Gastrocnemius medialis (tissue), 4 donors: ENCODE results near the gene HES7.

Experiments used
- POLR2A ChIP-seq, 2 donors: fragments of 450-650 bp; IDR thresholded peaks; one replicate each; pipeline ENCODE4 v1.6.1; 2017; ENCODE audit warnings: antibody characterized with exemption in 2 of 2, mild to moderate bottlenecking in 2 of 2, moderate library complexity in 2 of 2
- TF ChIP-seq, protein P1 (sequence below), 5 experiments: fragments of 450-650 bp in 3 of 5; fragments of 200-600 bp in 2 of 5; sonication (generic) in 2 of 5; IDR thresholded peaks in 4 of 5; conservative IDR thresholded peaks in 1 of 5; 1 replicate in 4 of 5; 2 replicates in 1 of 5; pipeline ENCODE4 v1.5.1; 2016 to 2019; ENCODE audit warnings: antibody characterized with exemption in 5 of 5, mild to moderate bottlenecking in 3 of 5, moderate library complexity in 3 of 5

DNA sequence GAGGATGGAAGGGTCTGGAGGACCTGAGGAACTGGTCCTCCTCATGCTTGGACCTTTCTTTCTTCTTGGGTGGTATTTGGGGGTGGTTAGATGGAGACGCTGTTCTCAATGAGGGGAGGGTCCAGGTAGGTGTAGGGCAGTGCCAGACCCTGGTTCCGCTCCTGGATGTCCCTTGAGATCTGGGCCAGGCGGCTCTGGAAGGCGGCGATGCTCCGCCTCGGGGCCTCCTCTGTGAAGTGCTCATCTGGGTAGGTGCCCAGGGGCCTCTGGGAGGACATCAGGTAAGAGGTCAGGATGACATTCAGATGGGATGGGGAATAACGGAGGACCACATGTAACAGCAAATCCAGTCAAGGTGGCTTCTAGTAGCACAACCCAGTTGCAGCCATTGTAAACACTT, 27.4 kb downstream of the HES7 start:
- TF ChIP-seq, protein P1, sequence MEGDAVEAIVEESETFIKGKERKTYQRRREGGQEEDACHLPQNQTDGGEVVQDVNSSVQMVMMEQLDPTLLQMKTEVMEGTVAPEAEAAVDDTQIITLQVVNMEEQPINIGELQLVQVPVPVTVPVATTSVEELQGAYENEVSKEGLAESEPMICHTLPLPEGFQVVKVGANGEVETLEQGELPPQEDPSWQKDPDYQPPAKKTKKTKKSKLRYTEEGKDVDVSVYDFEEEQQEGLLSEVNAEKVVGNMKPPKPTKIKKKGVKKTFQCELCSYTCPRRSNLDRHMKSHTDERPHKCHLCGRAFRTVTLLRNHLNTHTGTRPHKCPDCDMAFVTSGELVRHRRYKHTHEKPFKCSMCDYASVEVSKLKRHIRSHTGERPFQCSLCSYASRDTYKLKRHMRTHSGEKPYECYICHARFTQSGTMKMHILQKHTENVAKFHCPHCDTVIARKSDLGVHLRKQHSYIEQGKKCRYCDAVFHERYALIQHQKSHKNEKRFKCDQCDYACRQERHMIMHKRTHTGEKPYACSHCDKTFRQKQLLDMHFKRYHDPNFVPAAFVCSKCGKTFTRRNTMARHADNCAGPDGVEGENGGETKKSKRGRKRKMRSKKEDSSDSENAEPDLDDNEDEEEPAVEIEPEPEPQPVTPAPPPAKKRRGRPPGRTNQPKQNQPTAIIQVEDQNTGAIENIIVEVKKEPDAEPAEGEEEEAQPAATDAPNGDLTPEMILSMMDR (IDR thresholded peaks at IDR 0.05 in 4 of 5, conservative IDR thresholded peaks at IDR 0.05 in 1 of 5), result no peak
- no peak for TF ChIP-seq POLR2A (IDR thresholded peaks at IDR 0.05)
